ENCODE results near the gene WRNIP1.
"Not testable (repeated sequence)": the region's sequence is repeated elsewhere in the genome, so short reads cannot be mapped to it uniquely, and the experiment has no call there.

Gene WRNIP1

DNA sequence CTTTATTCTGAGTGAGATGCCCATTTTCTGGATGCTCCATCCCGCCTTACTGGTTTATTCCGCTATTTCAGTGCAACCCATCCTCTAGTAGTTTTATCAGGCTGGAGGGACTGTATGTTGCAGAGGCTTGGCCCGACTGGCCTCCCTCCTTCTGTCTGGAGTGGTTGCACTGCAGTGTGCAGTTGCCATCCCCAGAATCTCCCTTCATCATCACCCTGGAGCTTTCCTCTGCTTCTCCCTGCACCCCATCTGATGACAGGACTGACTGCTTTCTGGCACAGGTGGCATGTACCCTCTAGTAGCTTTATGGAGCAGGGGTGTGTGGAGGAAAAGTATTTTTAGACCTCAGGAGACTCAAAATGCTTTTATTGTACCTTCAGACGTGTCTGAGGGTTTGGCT, 21.1 kb downstream of the WRNIP1 start:
- no peak for DNase-seq

DNA sequence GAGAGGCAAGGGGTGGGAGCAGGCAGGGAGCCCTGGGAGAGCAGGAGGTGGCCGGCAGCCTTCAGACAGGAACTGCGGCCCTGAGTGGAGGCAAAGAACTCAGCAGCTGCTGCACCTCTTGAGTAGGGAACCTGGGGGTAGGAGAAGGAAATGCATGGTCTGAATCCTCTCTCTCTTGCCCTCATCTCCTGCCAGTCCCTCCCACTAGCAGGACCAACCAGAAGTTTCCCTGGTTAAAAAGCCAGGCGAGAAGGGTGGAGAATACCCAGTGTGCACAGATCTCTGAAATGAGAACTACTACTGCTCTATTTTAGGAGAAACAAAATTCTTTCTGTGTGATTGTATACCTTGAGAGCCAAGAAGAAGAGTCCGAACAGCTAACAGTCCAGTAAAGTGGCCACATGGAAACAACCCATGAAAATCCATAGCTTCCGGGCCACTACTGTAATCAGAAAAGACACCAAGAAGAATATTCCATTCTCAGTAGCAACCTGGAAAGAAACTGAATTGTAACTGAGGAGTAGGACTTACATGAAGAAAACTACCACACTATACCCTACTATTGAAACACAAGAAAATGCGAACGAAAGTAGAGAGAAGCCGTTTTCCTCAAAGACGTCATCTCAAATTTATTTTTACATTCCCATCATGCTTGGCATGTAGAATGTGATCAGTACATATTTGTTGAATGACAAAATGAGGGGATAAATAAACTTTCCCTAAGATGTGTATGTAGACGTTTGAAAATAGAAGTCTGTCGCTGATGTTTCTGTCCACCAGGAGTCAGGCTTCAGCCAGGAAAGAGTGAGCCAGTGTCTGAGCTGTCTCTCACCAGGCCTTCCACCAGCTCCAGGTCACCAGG, 25.6 kb downstream of the WRNIP1 start:
- DNase-seq = peak; percentile 80

DNA sequence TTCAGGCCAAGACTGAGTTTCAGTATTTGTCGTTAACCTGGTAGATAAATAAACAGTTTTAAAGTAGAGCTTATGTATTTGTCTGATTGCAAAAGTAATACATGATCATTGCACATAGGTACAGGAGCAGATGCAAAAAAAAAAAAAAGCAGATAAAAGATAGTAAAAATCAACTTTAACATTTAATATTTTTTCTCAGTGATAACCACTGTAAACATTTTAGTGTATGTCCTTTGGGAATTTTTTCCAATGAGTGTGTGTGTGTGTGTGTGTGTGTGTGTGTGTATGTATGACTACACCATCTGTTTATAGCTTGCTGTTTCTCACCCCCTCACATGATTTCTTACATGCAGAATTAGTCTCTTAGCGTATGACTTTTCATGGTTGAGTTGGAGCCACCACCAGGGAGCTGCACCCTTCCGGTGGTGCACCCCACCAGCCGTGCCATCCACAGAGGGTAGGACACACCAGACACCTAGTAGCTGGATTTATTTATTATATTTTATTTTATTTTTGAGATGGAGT, 26.3 kb downstream of the WRNIP1 start:
- DNase-seq = peak; percentile 12

DNA sequence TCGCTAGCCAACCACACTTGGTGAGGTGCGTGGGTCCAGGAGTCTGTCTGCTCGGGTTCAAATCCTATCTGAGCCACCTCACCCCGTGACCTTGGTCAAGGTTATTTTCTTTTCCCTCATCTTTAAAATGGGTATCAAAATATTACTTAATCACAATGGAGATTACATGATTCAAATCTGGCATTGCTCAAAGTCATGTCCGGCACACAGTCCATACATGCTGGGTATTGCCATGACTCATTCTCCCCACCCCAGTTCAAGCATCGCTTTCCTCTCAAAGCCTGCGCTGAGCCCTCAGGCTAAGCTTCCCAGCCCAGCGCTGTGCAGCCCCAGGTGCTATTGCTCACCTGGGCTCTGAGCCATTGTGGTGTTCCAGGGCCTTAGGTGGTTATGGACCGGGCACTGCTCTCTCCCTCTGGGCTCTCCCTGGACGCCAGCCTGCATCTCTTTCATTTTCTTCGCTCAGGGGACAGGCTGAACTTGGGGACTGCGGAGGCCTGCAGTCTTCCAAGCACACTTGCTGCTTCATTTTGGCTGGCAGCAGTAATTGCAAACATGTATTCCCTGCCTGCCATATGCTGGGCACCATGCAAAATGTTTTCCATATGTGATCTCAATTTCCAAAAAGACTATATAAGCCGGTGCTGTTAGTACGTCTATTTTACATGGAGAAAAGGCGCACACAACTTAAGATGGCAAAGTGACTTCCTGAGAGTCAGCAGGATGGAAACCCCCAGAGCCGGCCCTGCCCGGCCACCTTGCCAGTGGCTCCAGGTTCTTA, 27.3 kb downstream of the WRNIP1 start:
- DNase-seq = peak; percentile 44

DNA sequence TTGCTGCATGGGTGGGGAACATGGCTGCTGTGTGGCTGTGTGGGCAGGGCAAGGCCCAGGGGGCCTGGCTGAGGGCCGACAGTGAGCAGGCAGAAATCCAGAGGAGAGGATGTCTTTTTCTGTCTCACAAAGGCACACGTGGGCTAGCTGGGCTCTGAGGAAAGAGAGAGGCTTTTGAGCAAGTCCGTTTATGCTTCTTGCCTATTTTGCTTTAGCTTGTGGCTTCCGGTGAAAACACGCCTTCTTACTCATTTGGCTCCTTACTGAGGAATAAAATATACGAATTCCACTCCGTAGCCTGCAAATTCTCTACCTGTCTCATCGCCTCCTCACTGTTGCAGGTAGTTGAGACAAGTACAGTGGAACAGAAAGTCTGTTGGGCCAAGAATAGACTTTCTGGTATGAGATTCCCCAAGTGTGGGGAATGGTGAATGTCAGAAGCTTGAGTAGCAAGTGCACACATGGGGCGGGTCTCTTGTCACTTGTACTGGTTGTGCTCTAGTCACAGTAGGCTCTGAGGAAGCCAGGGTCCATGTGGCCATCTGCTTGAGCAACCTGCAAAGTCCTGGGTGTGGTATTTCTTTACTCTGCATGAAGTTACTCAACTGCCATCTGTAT, 28.4 kb downstream of the WRNIP1 start:
- DNase-seq = no peak

DNA sequence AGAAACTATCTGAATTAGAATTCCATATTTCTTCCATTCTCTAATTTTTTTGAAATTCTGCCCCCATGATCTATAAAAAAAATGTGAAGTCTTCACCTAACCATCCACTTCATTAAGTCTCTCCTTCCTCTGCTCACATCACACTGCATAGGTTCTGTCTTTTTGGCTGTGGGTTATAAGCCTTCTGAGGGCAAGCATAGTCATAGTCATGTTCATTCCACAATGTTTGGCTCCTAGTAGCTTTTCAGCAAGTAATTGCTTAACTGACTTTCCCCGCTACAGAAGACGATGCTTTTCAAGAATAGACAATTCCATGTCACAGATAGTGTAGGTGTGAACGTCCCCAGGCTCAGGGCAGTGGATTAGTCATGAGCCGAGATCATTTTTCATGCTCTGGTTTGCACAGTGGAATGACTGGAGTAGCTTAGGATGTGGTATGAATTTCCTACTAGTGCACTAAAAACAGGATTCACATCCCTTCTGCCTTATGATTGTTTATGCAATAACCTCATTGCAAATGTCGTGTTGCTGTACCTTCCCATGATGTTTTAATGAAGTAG, 29.1 kb downstream of the WRNIP1 start:
- peak; percentile 37 for DNase-seq

DNA sequence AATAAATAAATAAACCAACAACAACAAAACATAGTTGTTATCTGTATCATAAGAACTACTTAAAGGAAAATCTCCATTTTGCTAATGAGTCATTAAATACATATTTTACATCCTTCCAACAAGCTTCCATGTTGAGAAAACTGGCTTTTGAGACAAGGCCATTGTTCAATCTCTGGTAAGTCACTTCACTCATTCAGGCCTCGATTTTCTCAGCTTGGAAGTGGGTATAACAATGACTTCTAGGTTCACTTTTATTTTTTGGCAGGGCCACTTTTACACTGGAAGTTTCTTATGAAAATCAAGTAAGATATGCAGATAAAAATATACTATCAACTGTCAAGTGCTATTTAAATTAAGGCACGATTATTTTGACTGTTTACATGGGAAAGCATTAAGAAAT, 30.0 kb downstream of the WRNIP1 start:
- DNase-seq = no peak

DNA sequence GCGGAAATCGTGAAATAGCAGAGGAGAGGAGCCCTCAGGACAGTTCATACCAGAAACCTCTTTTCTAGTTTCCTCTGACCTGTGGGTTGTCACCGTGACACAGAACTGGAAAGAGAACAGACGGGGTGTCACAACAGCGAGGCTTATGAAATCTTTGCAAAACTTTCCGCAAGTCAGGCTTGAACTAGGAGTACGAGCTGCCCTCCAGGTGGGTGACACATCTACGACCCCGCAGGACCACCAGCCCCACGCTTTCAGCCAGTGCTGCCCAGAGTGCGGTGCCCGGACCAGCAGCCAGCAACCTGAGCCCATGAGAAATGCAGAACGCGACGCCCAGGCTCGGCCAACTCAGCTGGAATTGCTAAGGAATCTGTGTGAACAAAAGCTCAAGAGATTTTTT, 30.8 kb downstream of the WRNIP1 start:
- no peak for DNase-seq

DNA sequence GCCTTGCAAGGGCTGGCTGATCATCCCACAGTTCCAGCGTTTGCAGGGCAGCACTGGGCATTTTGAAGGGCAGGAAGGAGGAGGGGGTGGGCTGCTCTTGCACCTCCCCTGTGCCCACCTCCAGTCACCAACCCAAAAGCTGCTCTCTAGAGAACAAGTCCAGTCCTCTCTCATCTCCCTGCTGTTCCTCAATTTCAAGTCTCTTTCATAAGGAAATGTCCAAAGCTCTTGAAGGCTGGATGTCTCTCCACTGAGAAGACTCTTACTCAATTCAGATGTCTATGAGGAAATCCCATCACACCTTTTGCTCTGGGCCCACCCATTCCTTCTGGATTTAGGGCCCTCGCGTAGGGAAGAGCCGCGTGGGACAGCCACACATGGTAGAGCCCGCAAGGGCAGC, 31.7 kb downstream of the WRNIP1 start:
- no peak for DNase-seq

DNA sequence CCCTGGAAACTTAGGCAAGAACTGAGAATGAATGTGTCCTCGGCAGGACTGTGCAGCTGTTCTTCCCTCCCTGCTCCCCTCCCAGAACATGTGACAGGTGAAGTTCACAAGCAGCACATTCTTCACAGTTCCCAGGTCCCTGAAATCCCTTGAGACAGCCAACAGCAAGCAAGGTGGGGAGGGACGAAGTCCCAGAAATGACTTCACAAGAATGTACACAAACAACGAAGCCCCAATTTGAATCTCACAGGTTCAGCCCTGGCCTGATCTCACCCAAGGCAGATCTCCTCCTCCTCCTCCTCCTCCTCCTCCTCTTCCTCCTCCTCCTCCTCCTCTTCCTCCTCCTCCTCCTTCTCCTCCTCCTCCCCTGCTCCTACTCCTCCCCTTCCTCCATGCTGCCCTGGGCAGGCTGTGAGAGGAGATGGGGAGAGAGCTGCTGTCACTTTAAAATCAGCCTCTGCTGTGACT, 32.4 kb downstream of the WRNIP1 start:
- DNase-seq = no peak

DNA sequence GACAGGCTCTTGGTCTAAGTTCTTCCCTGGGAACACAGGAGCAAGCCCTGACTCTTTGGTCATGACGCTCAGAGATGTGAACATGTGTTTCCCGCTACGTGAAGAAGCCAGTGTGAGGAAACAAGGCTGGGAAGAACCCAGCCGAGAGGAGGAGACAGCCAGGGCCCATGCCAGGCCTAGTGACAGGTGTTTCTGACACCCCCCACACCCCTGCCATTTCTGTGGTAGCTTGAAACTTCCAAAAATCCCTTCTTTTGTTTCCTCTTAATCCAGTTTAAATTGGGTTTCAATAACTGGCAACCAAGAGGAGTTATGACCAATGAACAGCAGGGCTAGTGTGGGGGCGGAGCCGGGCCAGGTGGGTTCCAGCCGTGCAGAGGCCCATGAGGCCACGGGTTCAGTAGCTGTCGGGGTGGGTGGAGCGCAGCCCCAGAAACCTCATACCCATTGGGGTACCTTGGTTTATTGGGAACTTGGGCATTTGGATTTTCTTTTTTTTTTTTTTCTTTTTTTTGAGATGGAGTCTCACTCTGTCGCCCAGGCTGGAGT, 33.5 kb downstream of the WRNIP1 start:
- DNase-seq = no peak

DNA sequence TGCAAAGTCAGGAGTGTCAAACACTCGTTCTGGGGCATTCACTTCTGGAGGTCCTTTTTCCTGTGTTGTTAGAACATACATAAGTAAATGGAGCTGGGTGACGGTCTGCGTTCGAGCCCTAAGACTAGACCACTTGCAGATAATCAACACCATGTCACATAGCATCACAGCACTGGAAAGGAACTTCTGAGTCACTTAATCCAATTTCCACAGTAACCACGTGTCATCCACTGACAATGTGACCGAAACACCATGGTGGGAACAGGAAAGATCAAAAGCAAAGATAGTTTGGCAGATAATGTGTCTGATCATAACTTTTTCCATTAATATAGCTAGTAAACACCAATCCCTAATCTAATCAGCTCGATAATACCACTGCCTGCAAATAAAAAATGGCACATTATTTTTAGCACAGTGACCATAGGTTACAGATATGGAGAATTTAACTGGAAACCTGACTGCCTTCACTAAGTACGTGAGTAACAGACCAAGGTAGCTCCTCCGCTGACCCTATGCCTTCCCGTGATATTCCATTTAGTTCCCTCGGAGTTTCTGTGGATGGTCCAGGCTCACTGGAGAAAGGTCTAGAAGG, 34.8 kb downstream of the WRNIP1 start:
- DNase-seq = peak; percentile 7

DNA sequence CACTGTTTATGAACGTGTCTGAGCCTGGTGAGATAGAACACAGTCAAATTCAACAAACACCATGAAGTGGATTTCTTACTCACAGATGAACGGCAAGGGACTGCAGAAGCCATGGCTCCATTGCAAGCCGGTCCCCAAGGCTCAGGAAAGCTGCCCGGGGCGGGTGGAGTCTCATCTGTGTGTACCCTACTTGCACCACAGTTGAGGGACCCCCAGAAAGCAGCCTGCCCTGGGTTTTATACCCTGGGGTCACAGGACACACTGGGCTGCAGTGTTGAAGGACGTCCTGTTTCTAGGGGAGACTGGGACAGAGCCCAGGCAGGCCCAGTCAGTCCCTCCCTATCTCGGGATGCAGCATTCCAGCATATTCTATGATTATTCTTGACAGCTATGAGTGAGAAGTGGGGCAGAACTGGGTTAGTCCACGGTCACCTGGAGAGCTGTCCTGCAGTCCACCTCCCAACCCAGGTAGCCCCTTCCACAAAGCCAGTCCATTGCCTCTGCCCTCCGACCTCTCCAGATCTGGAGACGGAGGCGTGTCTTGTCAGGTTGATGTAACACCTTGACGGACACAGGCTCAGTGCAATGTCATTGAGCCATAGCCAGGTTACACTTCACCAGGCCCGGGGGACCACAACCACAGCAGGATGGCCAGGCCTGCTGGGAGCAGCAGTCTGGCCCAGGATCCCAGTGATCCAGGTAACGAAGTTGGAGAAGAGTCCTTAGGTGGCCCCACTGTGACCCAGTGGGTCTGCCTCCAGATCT, 35.5 kb downstream of the WRNIP1 start:
- no peak for DNase-seq

DNA sequence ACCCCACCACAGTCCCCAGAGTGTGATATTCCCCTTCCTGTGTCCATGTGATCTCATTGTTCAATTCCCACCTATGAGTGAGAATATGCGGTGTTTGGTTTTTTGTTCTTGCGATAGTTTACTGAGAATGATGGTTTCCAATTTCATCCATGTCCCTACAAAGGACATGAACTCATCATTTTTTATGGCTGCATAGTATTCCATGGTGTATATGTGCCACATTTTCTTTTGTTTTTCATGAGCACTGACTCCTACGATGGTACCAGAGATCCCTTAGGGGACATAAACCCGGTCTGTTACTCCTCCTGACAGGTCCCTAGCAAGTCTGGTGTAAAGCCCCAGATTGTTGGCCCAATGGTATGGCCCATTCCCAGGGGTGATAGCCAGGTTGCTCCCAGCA, 36.5 kb downstream of the WRNIP1 start:
- DNase-seq = not testable (repeated sequence)

DNA sequence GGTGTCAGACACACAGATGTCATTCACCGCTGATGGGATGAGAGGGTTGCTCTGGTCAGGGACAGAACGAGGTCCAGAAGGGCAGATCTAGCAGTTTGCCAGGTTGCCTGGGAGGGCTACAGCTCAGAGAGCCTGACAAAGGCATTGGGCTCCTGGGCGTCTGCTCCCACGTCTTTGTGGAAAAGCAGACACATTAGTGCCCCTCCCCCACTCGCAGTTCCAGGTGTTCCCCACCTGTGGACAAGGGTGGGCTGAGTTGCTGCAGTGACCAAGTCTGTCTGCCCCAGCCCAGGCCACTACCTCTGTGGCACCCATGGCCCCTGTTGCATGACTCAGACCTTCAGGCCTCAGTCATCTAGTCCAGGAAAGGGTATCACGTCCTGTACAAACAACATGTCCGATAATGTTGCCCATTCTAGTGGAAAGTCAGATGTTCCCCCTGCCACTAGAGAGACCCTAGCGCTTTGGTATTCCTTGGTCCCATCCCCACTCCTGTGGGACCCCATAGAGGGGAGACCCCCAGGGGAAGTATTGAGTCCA, 37.4 kb downstream of the WRNIP1 start:
- no peak for DNase-seq

DNA sequence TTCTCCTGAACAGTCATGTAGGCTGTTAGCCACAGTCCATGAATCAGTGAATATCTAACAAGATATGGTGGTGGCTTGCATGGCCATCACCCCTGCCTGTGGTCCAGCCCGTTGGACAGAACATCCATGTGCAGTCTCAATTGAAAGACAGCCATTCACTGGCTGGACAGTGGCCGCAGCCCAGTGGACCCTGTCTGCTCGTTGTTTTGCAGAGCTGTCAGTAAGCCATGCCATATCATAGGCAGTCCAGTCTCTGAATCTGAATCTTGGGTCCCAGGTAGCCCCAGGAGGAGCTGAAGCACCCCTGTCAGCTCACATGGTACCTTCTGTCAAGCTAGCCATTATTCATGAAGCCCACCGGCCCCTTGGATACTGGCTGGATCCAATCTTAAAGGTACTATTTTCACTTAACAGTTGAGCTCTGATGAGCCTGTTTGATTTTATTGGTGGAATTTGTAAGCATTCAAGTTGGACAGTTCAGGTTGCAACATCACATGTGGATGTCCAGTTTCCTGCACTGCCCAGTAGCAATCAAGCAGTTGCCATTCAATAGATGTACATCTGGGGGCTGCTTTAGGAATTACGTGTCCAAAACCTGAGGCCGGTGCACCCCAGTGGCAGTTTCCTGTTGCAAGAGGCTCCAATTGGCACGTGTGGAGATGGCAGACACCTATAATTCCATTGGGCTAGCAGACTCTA, 38.7 kb downstream of the WRNIP1 start:
- DNase-seq = no peak

DNA sequence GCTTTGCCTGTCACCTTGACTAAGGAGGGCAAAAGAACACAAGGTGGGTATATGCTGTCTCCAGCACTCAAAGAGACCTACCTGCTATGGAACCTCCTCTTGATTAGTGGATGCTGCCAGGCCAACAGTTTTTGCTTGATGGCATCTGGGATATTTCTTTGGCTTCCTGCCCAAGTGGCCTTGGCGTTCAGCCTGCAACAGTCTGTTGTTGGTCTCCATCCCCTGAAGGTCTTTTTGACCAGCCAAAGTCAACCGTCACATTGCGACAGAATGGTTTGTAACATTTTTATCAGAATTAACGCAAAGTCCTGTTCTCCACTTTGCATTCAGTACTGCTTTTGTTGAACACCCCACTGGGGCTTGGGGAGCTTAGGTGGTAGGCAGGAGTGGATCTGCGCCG, 39.3 kb downstream of the WRNIP1 start:
- DNase-seq = no peak

DNA sequence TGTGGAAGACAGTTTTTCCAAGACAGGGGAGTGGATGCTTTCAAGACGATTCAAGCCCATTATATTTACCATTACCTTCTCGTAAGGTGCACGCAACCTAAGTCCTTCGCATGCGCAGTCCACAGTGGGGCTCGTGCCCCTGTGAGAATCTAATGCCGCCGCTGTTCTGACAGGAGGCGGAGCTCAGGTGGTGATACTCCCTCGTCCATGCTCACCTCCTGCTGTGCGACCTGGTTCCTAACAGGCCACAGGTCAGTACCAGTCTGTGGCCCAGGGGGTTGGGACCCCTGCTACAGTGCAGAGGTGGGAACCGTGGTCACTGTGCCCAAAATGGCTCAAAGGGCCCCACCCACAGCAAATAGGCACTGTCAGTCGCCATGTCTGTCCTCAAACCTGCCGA, 39.8 kb downstream of the WRNIP1 start:
- DNase-seq = no peak

DNA sequence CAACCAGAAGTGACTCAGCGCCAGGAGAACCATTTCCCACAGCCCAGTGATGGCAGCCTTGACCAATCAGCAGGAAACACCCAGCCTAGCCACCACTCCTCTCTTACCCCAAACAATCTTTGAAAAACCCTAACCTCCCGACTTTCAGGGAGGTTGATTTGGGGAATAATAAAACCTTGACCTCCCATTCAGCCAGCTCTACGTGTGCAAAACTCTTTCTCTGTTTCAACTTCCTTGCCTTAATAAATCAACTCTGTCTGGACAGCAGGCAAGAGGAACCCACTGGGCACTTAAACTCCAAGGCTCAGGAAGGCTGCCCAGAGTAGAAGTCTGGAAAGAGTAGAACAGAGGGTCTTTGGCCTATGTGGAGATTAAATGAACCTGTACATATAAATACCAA, 41.5 kb downstream of the WRNIP1 start:
- DNase-seq = no peak

DNA sequence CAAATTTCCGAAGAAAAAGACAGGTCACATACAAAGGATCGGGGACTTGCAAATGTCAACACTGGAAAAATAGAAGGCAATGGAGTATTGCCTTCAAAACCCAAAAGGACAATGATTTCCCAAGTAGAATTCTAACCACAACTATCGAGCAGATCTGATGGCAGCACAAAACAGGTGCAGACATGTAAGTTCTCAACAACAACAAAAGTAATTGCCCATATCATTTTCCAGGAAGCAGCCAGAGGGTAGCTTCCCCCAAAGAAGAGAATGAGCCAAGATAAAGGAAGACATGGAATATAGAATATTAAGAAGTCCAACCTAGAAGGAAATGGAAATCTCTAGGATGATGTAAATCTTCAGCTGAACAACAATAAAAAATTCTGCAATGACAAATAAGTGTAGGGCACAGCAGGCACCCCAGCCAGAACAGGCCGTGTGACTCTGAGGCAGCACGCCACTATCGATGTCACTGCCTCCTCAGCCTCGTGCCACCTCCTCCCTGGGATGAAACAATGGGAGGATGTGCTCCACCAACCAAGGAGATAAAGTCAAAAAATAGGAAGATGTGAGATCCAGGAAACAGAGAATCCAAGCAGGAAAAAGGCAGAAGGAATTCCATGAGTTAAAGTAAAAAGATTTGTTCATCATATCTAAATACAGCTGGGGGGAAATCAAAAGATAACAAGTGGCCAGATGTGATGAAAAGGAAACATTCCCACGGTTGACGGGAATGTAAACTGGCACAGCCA, 42.3 kb downstream of the WRNIP1 start:
- no peak for DNase-seq

Measured in fibroblast of skin of right quadriceps (primary cell).